IPS-NIHi7 (cell line): ENCODE data around the gene PTPN21.
A peak's percentile ranks its signal among the peaks of the same experiment; 100 is the strongest.

Experiments
- DNase-seq: peaks from one replicate; pipeline ENCODE4 v3.0.0; 2012; ENCODE audit warnings: mixed read lengths; ENCODE audit errors: extremely low spot score

Gene PTPN21

DNA sequence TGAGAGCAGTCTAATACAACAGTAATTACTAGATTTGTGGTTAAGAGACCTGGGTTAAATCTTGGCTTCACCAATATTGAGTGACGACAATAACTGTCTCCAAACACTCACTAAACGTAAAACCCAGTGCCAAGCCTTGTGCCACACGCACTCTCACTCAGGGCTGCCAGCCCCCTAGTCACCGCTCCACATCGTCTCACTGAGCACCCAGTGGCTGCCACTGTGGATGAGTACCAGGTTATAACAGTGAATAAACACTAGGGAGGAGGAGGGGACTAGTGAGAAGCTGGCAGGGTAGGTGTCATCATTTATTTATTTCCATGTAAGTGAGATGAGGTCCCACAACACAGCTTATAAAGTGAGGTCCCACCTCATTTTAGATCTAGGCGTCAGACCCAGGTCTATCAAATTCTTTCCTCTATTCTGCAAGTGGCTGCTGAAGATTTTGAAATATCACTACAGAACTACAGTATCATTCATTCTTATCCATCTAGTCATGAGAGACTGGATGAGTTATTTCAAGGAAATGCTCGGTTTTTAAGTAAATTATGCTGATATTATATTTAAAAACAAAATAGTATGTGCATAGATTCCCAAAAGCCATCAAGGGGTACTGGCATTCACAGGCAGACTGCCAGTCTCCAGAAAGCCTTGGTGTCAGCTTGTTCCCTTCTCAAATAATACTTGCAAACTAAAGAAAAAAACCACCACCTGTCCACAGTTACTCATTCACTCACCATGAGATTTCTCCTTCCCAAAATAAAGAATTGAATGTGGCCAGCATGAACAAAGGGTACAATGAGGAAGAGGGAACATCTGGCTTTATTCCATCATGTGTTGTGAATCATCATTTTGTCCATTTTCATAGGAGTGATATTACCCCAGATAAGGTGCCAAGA lies 84.0 kb downstream of the PTPN21 start:
- DNase-seq = no peak

DNA sequence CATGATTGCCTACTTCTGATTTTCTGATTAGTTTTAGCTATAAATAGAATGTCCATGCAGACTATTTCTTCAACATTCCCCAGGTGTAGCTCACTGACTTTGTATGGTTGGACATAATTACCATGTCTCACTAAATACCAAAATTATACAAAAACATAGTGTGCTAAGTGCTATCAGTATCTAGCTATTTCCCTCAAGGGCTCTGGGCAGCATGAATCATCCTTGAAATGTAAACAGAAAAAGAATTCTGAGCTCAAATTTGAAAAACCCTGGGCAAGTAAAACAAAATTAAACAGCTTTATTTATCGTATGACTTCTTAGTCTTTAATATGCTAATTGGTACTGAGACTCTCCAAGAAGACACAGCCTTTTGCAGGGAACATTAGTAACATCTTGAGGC lies 86.4 kb downstream of the PTPN21 start:
- no peak for DNase-seq

DNA sequence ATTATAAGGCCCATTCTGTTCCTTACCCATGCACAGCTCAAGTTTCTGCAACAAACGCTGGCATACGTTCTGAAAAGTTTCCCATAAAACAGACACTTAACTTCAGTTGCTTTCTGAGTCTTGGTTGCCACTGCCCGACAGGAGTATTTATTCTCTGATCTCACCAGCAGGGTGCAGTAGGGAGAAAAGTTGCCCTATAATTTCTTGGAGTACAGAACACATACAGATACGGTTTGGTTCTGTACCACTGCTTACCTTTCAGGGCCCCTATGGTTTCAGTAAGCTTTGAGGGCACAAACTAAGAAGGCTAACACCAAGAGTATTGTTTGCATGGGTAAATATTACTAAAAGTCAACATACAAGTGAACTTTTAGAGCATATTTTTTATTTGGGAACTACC lies 91.5 kb downstream of the PTPN21 start:
- peak; percentile 51 for DNase-seq

DNA sequence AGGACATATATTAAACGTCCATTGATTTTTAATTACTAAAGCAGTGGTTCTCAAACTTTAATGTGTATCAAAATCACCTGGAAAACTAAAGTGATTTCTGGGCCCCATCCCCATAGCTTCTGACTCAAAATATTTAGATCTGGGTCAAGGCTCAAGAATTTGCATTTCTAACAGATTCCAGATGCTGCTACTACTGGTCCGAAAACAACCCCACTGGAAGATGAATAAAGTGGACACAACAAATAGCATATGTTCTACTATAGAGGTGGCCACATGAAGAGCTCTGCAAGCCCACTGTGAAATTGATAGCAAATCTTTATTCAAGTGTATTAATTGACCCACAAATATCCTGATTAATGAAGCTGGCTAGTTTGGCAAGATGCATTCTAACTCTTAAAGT lies 99.9 kb downstream of the PTPN21 start:
- no peak for DNase-seq

DNA sequence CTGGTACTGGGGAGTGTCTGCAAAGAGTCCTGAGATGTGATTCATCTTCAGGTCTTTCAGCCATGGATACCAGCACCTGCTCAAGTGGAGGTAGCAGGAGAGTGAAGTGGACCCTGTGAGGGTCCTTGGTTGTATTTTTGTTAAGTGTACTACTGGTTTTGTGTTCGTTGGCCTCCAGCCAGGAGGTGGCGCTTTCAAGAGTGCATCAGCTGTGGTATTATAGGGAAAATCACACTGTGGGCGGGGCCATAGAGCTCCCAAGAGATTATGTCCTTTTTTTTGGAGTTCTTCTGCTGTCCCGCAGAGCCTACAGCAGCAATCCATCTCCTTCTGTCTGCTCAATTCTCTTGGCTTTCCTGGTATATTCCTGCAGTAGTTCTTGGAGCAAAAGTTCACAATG lies 102.6 kb downstream of the PTPN21 start:
- no peak for DNase-seq

DNA sequence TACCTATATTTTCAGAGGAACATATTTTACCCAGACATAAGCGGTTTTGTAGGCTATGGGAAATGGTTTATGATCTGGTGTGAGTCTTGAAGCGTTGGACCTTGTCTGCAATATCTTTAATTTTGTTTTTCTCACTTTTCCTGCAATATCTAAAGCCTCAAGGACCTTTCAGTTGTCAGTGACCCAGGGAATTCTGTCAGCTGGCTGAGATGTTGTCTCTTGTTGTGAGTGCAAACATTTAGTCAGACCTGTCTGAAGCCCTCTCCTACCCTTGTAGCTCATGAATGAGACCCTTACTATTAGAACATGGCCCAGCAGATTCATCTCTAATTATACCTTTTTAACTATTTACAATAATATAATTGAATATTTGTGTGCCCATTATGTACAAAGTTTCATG lies 115.7 kb downstream of the PTPN21 start:
- DNase-seq = no peak

DNA sequence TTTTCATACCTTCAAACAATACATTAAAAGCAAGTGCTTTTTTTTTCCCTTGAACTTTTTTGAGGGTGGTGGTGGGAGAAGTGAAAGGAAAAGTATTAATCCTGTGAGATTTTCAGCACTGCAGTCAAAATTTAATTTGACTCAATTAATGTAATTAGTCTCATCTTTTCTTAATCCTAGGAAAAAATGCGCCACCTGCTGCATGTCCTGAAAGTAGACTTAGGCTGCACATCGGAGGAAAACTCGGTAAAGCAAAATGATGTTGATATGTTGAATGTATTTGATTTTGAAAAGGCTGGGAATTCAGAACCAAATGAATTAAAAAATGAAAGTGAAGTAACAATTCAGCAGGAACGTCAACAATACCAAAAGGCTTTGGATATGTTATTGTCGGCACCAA lies 117.1 kb downstream of the PTPN21 start:
- DNase-seq = no peak

DNA sequence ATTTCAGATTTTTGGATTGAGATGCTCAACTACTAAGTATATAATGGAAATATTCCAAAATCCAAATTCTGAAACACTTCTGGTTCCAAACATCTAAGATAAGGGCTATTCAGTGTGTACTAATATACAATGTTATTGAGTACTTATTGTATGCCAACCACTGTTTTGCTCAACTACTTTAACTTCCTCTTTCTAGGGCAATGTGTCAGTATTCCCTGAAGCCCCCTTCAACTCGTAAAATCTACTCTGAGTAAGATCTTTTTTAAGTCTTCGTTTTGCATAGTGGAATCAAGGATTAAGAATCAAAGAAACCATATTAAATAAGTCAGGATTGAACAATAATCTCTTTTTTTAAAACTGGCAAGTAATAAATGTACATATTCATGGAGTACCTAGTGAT lies 123.8 kb downstream of the PTPN21 start:
- no peak for DNase-seq

DNA sequence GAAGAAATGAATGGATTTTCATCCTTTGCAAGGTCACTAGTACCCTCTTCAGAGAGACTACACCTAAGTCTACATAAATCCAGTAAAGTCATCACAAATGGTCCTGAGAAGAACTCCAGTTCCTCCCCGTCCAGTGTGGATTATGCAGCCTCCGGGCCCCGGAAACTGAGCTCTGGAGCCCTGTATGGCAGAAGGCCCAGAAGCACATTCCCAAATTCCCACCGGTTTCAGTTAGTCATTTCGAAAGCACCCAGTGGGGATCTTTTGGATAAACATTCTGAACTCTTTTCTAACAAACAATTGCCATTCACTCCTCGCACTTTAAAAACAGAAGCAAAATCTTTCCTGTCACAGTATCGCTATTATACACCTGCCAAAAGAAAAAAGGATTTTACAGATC lies 128.5 kb downstream of the PTPN21 start:
- no peak for DNase-seq

DNA sequence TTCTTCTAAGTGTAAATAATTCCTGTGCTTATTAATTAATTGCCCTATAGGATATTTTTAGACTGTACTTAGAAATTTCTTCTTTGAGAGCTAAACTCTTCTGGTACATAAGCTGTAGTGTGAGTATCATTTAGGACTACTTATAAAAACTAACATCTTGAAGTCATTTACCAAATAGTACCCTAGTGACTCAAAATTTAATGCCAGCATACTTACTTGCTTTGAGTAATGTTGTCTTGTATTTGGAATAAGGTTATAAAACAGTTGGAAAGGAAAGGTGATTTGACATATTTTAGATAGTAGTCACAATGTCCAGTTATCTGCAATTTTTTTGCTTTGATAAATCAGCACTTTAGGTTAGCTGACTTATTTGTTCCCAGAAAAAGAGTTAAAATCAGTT lies 130.2 kb downstream of the PTPN21 start:
- DNase-seq = no peak

DNA sequence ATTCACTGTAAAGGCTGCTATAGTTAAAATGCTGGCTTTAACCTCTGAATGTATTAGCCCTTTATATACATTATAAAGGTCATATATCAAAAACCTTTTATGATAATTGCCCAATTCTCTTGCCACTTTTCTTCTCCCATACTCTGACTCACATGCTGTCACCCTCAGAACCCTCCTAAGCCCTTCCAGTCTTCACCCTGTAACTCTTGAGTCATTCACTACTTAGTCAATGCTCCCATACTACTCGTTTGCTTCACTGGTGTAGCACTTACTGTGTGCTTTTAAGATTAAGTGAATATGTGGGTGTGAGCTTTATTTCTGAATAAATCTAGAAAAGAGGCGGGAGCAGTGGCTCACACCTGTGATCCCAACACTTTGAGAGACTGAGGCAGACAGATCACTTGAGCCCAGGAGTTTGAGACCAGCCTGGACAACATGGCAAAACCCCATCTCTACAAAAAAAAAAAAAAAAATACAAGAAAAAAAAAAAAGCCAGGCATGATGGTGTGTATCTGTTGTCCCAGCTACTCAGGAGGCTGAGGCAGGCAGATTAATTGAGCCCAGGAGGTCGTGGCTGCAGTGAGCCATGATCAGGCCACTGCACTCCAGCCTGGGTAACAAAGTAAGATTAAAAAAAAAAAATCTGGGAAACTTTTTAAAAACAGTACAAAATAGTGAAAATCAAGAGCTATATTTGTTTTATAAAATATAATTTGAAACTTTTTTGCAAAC lies 131.7 kb downstream of the PTPN21 start:
- DNase-seq = no peak

DNA sequence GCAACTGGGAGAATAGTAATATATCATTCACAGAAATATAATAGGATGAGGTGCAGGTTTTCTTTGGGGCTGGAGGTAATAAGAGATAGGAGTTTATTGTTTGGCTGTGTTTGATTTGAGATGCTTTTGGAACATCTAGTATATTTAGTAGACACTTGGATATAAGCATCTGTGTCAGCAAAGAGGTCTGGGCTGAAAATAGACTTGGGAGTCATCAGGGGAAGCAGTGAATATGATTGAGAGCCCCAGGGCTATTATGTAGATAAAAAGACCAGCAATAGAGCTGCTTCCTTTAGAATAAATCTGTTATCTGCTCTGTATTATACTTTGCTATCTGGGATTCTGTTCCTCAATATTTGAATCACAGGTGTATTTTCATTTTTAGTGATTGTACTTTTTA lies 132.8 kb downstream of the PTPN21 start:
- DNase-seq = no peak

DNA sequence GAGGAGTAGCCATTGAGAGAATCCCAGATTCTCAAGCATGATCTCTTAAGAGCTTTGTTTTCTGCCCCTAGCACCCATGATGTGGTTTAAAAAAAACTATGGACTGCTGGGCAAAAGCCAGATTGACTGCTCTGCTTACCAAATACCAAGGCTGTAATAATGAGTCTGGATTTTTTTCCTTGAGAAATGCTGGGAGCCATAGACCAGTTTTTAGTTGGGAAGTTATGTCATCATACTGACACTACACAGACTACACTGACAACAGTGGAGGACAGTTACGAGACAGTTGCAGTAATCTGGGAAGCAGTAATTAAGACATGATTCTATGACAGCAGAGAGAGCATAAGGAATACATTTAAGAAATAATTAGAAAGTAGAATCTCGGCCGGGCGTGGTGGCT lies 133.5 kb downstream of the PTPN21 start:
- DNase-seq = no peak

DNA sequence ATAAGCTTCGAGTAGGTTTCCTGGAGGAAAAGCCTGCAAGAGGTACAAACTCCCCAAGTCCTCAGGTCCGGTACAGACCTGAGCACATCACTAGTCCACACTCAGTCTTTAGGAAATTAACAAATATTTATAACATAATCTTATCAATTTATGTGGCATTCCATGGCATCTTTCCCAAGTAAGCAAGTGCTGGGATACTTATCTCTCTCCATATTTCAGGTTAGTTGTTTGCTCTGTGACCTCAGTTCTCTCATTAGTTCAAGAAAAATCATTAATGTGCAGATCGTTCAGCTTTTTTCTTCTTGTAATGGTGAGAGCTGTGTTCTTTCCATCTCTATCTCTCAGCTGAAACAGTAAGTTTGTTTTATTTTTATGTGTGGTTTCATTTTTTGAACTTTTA lies 134.6 kb downstream of the PTPN21 start:
- DNase-seq = no peak

DNA sequence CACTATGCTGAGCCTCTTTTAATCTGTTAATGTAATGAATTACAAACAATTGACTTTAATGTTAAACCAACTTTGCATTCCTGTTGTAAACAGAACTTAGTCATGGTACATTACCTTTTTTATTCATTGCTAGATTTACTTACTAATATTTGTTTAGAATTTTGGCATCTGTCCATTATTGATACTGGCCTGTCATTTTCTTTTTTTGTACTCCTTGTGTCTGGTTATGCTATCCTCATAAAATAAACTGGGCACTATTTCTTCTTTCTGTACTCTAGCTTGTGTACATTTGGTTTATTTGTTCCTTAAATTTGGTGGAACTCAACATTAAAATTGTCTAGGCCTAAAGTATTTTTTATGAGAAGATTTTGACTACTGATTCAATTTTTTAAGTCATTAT lies 137.2 kb downstream of the PTPN21 start:
- DNase-seq = no peak
